SK-N-MC (cell line): ENCODE data around the gene ITGAD.

ENCODE experiments used
- EZH2 ChIP-seq: fragments of 200-600 bp; sonication (generic); IDR thresholded peaks from one replicate; pipeline ENCODE4 v1.6.1; 2017; ENCODE audit warnings: antibody characterized with exemption
- FOXP2 ChIP-seq: optimal IDR thresholded peaks from 2 replicates; pipeline ENCODE3; 2011; ENCODE audit warnings: mild to moderate bottlenecking, moderate library complexity; ENCODE audit not compliant: insufficient read depth; ENCODE audit errors: extremely low read length, control extremely low read depth
- POLR2AphosphoS5 ChIP-seq: IDR thresholded peaks from 2 replicates; pipeline ENCODE4 v1.6.1; 2012; ENCODE audit warnings: mild to moderate bottlenecking, low read depth, low read length, borderline replicate concordance

DNA sequence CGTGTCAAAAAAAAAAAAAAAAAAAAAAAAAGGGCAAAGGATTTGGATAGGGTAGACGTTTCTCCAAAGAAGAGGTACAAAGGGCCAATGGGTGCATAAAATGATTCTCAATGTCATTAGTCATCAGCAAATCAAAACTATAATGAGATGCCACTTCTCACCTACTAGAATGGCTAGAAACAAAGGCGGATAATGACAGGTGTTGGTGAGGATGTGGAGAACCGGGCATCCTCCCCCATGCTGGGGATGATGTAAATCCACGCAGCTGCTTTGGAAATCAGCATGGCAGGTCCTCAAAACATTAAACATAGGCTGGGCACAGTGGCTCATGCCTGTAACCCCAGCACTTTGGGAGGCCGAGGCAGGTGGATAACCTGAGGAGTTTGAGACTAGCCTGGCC lies 28.7 kb upstream of the ITGAD start:
- TF ChIP-seq EZH2 = no peak
- TF ChIP-seq POLR2AphosphoS5 = no peak
- no peak for TF ChIP-seq FOXP2
